Measurements from ENCODE around the gene AHSG. TPM values are rescaled to one million over a fixed set of nuclear protein-coding genes. Genes with fewer than 3 reads are reported as not detected.

AHSG gene
- total RNA-seq, 1 experiment from 2014 or later: 1.6 TPM

DNA sequence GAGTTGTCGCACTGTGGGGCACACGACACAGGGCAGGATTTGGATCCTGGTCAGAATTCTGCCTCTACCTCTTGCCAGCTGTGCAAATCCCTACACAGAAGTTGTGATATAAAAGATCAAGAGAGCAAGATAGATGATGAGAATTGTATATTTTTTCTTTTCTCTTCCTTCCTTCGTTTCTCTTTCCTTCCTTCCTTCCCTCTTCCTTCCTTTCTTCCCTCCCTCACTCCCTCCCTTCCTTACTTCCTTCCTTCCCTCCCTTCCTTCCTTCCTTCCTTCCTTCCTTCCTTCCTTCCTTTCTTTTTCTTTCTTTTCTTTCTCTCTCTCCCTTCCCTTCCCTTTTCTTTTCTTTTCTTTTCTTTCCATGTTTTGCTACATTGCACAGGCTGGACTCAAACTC, 12.0 kb upstream of the AHSG start (continued):
- TF ChIP-seq, protein P1, sequence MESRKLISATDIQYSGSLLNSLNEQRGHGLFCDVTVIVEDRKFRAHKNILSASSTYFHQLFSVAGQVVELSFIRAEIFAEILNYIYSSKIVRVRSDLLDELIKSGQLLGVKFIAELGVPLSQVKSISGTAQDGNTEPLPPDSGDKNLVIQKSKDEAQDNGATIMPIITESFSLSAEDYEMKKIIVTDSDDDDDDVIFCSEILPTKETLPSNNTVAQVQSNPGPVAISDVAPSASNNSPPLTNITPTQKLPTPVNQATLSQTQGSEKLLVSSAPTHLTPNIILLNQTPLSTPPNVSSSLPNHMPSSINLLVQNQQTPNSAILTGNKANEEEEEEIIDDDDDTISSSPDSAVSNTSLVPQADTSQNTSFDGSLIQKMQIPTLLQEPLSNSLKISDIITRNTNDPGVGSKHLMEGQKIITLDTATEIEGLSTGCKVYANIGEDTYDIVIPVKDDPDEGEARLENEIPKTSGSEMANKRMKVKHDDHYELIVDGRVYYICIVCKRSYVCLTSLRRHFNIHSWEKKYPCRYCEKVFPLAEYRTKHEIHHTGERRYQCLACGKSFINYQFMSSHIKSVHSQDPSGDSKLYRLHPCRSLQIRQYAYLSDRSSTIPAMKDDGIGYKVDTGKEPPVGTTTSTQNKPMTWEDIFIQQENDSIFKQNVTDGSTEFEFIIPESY (IDR thresholded peaks at IDR 0.05; ENCODE audit: extremely low read depth, insufficient replicate concordance, low read length): no peak

DNA sequence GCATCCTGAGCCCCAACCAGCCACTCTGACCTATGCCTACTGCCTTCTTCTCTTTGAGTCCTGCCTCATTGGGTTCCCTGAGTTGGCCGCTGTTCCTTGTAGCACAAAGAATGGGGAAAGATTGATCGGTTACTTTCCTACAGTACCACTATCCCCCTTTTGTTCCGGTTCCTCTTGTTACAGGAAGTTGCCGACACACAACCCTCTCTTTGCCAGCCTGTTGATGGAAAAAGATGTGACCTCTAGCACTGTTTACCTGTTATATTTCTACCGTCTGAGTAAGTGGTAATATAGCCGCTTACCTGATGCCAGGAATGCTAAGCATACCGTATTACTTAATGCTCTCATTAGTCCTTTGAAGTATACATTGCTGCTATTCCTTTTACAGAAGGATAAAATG, 9.7 kb upstream of the AHSG start:
- H3K9ac ChIP-seq (ENCODE audit: low read length): no peak overlapping the region
- intact Hi-C loops (cut with micrococcal nuclease): no loop called here
- ATAC-seq (no peak), DNase-seq (ENCODE audit: low read depth, low spot score) (no peak)
- H3K9me2 ChIP-seq (ENCODE audit: insufficient read depth): no peaks in the 10 kb centered on the region
- no peak overlapping the region for H3K4me2 ChIP-seq (ENCODE audit: low read length)
- no peaks in the 10 kb centered on the region for H3K4me1 ChIP-seq (ENCODE audit: control insufficient read depth in 1 of 2, insufficient read depth in 2 of 2, low read length in 2 of 2)
- H3K79me2 ChIP-seq (ENCODE audit: insufficient read depth, low read length): no peaks in the 10 kb centered on the region
- CTCF ChIA-PET: interaction anchor here (0.8 kb wide), 1 partner anchor 14 kb away, joined by 3 read pairs; no protein-coding TSS in a partner anchor
- no TSS peak for BruUV-seq (replicated peaks)
- POLR2A ChIA-PET: no interaction called here
- H2AFZ ChIP-seq (ENCODE audit: low read depth, low read length, poor library complexity, severe bottlenecking): no peak overlapping the region
- H3K4me3 ChIP-seq (replicated peaks in 1 of 2; ENCODE audit: low read depth in 1 of 2, low read length in 2 of 2): no peak overlapping the region
- no peaks in the 10 kb centered on the region for H3K9me3 ChIP-seq (ENCODE audit: control insufficient read depth in 1 of 2, insufficient read depth in 1 of 2, low read depth in 1 of 2, low read length in 2 of 2)
- H3K27me3 ChIP-seq (ENCODE audit: insufficient read depth, low read length): no peaks in the 10 kb centered on the region
- RAD21 ChIA-PET (ENCODE audit: low non-redundant PET in 1 of 2, low total read pairs in 2 of 2, uncharacterized antibody in 2 of 2, unreplicated experiment in 2 of 2): no interaction called here
- no peak overlapping the region for H3K27ac ChIP-seq (ENCODE audit: low read depth, low read length)
- H4K20me1 ChIP-seq (ENCODE audit: insufficient read depth): no peaks in the 10 kb centered on the region
- no peaks in the 10 kb centered on the region for H3K36me3 ChIP-seq (ENCODE audit: control insufficient read depth in 1 of 2, insufficient read depth in 2 of 2, low read length in 2 of 2)
- no peak for TF ChIP-seq EZH2phosphoT487 (IDR thresholded peaks at IDR 0.05; ENCODE audit: borderline replicate concordance)
- TF ChIP-seq, protein P1 (IDR thresholded peaks at IDR 0.05; ENCODE audit: extremely low read depth, insufficient replicate concordance, low read length): no peak
- TF ChIP-seq, protein P2, sequence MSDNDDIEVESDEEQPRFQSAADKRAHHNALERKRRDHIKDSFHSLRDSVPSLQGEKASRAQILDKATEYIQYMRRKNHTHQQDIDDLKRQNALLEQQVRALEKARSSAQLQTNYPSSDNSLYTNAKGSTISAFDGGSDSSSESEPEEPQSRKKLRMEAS (IDR thresholded peaks at IDR 0.05): no peak
- no peak for TF ChIP-seq CBX3 (IDR thresholded peaks at IDR 0.05; ENCODE audit: low read depth)
- TF ChIP-seq JUND (IDR thresholded peaks at IDR 0.05): no peak

Data from HCT116 (cell line).